ENCODE results near the gene CENPP.

The CENPP gene

DNA sequence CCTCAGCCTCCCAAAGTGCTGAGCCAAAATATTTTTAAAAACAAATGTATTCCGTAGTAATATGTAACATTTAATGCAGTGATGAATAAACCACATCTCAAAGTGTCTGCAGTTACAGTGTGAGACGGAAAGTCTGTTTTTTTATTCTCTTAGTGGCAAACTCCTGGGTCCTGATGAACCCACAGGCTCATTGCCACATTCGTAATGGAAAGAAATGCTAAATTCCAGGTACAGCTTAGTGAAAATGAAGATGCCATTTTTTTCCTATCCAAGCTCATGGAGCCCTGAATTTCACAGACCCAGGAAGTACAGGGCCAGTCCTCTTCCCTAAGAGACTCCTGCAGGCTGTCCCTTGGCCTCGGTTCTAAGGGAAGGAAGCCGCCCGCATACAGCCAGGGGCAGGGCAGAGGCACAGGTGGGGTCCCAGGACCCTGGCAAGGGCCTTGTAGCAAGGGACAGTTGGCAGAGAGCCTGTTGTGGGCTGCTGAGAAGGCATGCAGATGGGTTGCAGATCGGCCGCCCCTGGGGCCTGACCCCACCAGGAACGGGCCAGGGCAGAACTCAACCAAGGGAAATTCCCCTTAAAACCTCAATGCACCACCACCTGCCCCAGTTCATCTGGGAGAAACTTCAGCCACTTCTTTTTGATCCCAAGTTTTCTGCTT is 308.0 kb downstream of the CENPP start:
- no peak overlapping the region for H3K9ac ChIP-seq (ENCODE audit: low read length)
- no peaks in the 10 kb centered on the region for H3K27me3 ChIP-seq (ENCODE audit: insufficient read depth, low read length)
- H3K36me3 ChIP-seq (ENCODE audit: insufficient read depth, low read length): peaks cover 97% of the 10 kb centered on the region
- no peaks in the 10 kb centered on the region for H3F3A ChIP-seq (ENCODE audit: insufficient read depth, low read length)
- H3K4me1 ChIP-seq (ENCODE audit: insufficient read depth, low read length, severe bottlenecking): no peaks in the 10 kb centered on the region
- no peak overlapping the region for H3K27ac ChIP-seq (ENCODE audit: low read depth, low read length, poor library complexity, severe bottlenecking)
- no peak overlapping the region for H3K4me2 ChIP-seq (ENCODE audit: low read length)
- H3K9me3 ChIP-seq (ENCODE audit: low read length): peaks cover 3% of the 10 kb centered on the region; the same call in 1 of the 2 replicates
- no peaks in the 10 kb centered on the region for H4K20me1 ChIP-seq (ENCODE audit: insufficient read depth, low read length)
- H2AFZ ChIP-seq (ENCODE audit: low read length): no peak overlapping the region
- no peak overlapping the region for H3K4me3 ChIP-seq (ENCODE audit: low read depth, low read length, poor library complexity, severe bottlenecking)
- H3K9me2 ChIP-seq (ENCODE audit: low read depth, low read length): no peaks in the 10 kb centered on the region
- H3K79me2 ChIP-seq (ENCODE audit: insufficient read depth, low read length): no peaks in the 10 kb centered on the region
- TF ChIP-seq EZH2 (IDR thresholded peaks at IDR 0.05; ENCODE audit: borderline replicate concordance, low read length) (no peak), CTCF (IDR thresholded peaks at IDR 0.05; ENCODE audit: low read length) (no peak)

GRCh38 chr9:92634712-92635605 is 309.2 kb downstream of the CENPP start:
- no peak overlapping the region for H3K4me3 ChIP-seq (ENCODE audit: low read depth, low read length, poor library complexity, severe bottlenecking)
- no peaks in the 10 kb centered on the region for H3K9me2 ChIP-seq (ENCODE audit: low read depth, low read length)
- no peaks in the 10 kb centered on the region for H4K20me1 ChIP-seq (ENCODE audit: insufficient read depth, low read length)
- no peak overlapping the region for H2AFZ ChIP-seq (ENCODE audit: low read length)
- H3K9ac ChIP-seq (ENCODE audit: low read length): no peak overlapping the region
- TF ChIP-seq CTCF (IDR thresholded peaks at IDR 0.05; ENCODE audit: low read length) (peak; percentile 97), EZH2 (IDR thresholded peaks at IDR 0.05; ENCODE audit: borderline replicate concordance, low read length) (no peak)
- peaks cover 1% of the 10 kb centered on the region; the same call in 1 of the 2 replicates for H3K9me3 ChIP-seq (ENCODE audit: low read length)
- no peaks in the 10 kb centered on the region for H3K79me2 ChIP-seq (ENCODE audit: insufficient read depth, low read length)
- no peaks in the 10 kb centered on the region for H3K27me3 ChIP-seq (ENCODE audit: insufficient read depth, low read length)
- no peak overlapping the region for H3K4me2 ChIP-seq (ENCODE audit: low read length)
- H3K4me1 ChIP-seq (ENCODE audit: insufficient read depth, low read length, severe bottlenecking): no peaks in the 10 kb centered on the region
- no peak overlapping the region for H3K27ac ChIP-seq (ENCODE audit: low read depth, low read length, poor library complexity, severe bottlenecking)
- H3K36me3 ChIP-seq (ENCODE audit: insufficient read depth, low read length): peaks cover 93% of the 10 kb centered on the region
- H3F3A ChIP-seq (ENCODE audit: insufficient read depth, low read length): no peaks in the 10 kb centered on the region

GRCh38 chr9:92635760-92636159 is 310.0 kb downstream of the CENPP start:
- H3K27me3 ChIP-seq (ENCODE audit: insufficient read depth, low read length): no peaks in the 10 kb centered on the region
- H4K20me1 ChIP-seq (ENCODE audit: insufficient read depth, low read length): no peaks in the 10 kb centered on the region
- H3K4me2 ChIP-seq (ENCODE audit: low read length): no peak overlapping the region
- no peaks in the 10 kb centered on the region for H3K4me1 ChIP-seq (ENCODE audit: insufficient read depth, low read length, severe bottlenecking)
- no peaks in the 10 kb centered on the region for H3F3A ChIP-seq (ENCODE audit: insufficient read depth, low read length)
- H3K9me2 ChIP-seq (ENCODE audit: low read depth, low read length): no peaks in the 10 kb centered on the region
- H3K9ac ChIP-seq (ENCODE audit: low read length): no peak overlapping the region
- no peak overlapping the region for H2AFZ ChIP-seq (ENCODE audit: low read length)
- H3K36me3 ChIP-seq (ENCODE audit: insufficient read depth, low read length): peaks cover 92% of the 10 kb centered on the region
- no peak overlapping the region for H3K27ac ChIP-seq (ENCODE audit: low read depth, low read length, poor library complexity, severe bottlenecking)
- H3K4me3 ChIP-seq (ENCODE audit: low read depth, low read length, poor library complexity, severe bottlenecking): no peak overlapping the region
- TF ChIP-seq EZH2 (IDR thresholded peaks at IDR 0.05; ENCODE audit: borderline replicate concordance, low read length) (no peak), CTCF (IDR thresholded peaks at IDR 0.05; ENCODE audit: low read length) (no peak)
- no peaks in the 10 kb centered on the region for H3K9me3 ChIP-seq (ENCODE audit: low read length)
- no peaks in the 10 kb centered on the region for H3K79me2 ChIP-seq (ENCODE audit: insufficient read depth, low read length)

Measured in OCI-LY1 (cell line).